Effector memory CD4-positive, alpha-beta T cell (primary cell): ENCODE results near the gene PIK3R4.

Experiments
- DNase-seq, 3 donors: peaks; one replicate each; pipeline ENCODE4 v3.0.0-alpha.2; 2020
- H3K27ac ChIP-seq: 2 replicates; pipeline ENCODE4 v1.7.0; 2013; ENCODE audit warnings: mild to moderate bottlenecking, low read length, moderate library complexity; ENCODE audit not compliant: insufficient read depth, poor library complexity, severe bottlenecking
- H3K27me3 ChIP-seq: replicated peaks from 2 replicates; pipeline ENCODE4 v1.7.0; 2013; ENCODE audit warnings: mild to moderate bottlenecking, low read length; ENCODE audit not compliant: insufficient read depth, control insufficient read depth, poor library complexity, severe bottlenecking
- H3K36me3 ChIP-seq: 2 replicates; pipeline ENCODE4 v1.7.0; 2013; ENCODE audit warnings: mild to moderate bottlenecking, low read length, moderate library complexity; ENCODE audit not compliant: control insufficient read depth, insufficient read depth
- H3K4me1 ChIP-seq: 2 replicates; pipeline ENCODE4 v1.7.0; 2013; ENCODE audit warnings: low read length, mild to moderate bottlenecking; ENCODE audit not compliant: control insufficient read depth, insufficient read depth, poor library complexity, severe bottlenecking
- H3K4me3 ChIP-seq: 2 replicates; pipeline ENCODE4 v1.7.0; 2013; ENCODE audit warnings: low read length, low read depth, mild to moderate bottlenecking; ENCODE audit not compliant: insufficient read depth, poor library complexity, severe bottlenecking
- H3K9me3 ChIP-seq: 2 replicates; pipeline ENCODE4 v1.7.0; 2013; ENCODE audit warnings: mild to moderate bottlenecking, low read length, moderate library complexity; ENCODE audit not compliant: control insufficient read depth

PIK3R4 gene

GRCh38 chr3:130743354-130743753, 3.3 kb downstream of the PIK3R4 start:
- peaks cover 16% of the 10 kb centered on the region for H3K36me3 ChIP-seq
- H3K4me3 ChIP-seq: no peak overlapping the region
- DNase-seq: no peak
- H3K9me3 ChIP-seq: no peaks in the 10 kb centered on the region
- no peaks in the 10 kb centered on the region for H3K4me1 ChIP-seq
- no peaks in the 10 kb centered on the region for H3K27me3 ChIP-seq
- no peak overlapping the region for H3K27ac ChIP-seq

GRCh38 chr3:130741946-130742610, 4.6 kb downstream of the PIK3R4 start:
- peaks cover 16% of the 10 kb centered on the region for H3K36me3 ChIP-seq
- no peaks in the 10 kb centered on the region for H3K27me3 ChIP-seq
- H3K4me1 ChIP-seq: no peaks in the 10 kb centered on the region
- H3K9me3 ChIP-seq: no peaks in the 10 kb centered on the region
- H3K4me3 ChIP-seq: no peak overlapping the region
- no peak overlapping the region for H3K27ac ChIP-seq
- no peak for DNase-seq

GRCh38 chr3:130739848-130740247, 6.8 kb downstream of the PIK3R4 start:
- no peak for DNase-seq
- Histone ChIP-seq H3K4me3 (no peak overlapping the region), H3K9me3 (no peaks in the 10 kb centered on the region), H3K27me3 (no peaks in the 10 kb centered on the region), H3K4me1 (no peaks in the 10 kb centered on the region), H3K36me3 (peaks cover 24% of the 10 kb centered on the region), H3K27ac (no peak overlapping the region)

GRCh38 chr3:130738241-130738640, 8.4 kb downstream of the PIK3R4 start:
- Histone ChIP-seq H3K4me3 (no peak overlapping the region), H3K27me3 (no peaks in the 10 kb centered on the region), H3K4me1 (no peaks in the 10 kb centered on the region), H3K36me3 (peaks cover 40% of the 10 kb centered on the region), H3K9me3 (no peaks in the 10 kb centered on the region), H3K27ac (no peak overlapping the region)
- DNase-seq: no peak

GRCh38 chr3:130737622-130738021, 9.0 kb downstream of the PIK3R4 start:
- no peaks in the 10 kb centered on the region for H3K27me3 ChIP-seq
- no peaks in the 10 kb centered on the region for H3K9me3 ChIP-seq
- peaks cover 41% of the 10 kb centered on the region for H3K36me3 ChIP-seq
- H3K27ac ChIP-seq: no peak overlapping the region
- DNase-seq: no peak
- H3K4me3 ChIP-seq: no peak overlapping the region
- H3K4me1 ChIP-seq: no peaks in the 10 kb centered on the region

GRCh38 chr3:130733236-130733875, 13.3 kb downstream of the PIK3R4 start:
- no peak for DNase-seq
- no peaks in the 10 kb centered on the region for H3K27me3 ChIP-seq
- no peak overlapping the region for H3K4me3 ChIP-seq
- H3K9me3 ChIP-seq: no peaks in the 10 kb centered on the region
- no peaks in the 10 kb centered on the region for H3K4me1 ChIP-seq
- peaks cover 29% of the 10 kb centered on the region for H3K36me3 ChIP-seq
- H3K27ac ChIP-seq: no peak overlapping the region

- no peaks in the 10 kb centered on the region for H3K4me1 ChIP-seq
- DNase-seq: no peak
- H3K4me3 ChIP-seq: no peak overlapping the region
- H3K27ac ChIP-seq: no peak overlapping the region
- no peaks in the 10 kb centered on the region for H3K9me3 ChIP-seq
- H3K36me3 ChIP-seq: peaks cover 34% of the 10 kb centered on the region
- no peaks in the 10 kb centered on the region for H3K27me3 ChIP-seq
Measured at GRCh38 chr3:130732501-130732900, 14.1 kb downstream of the PIK3R4 start.

GRCh38 chr3:130731817-130732216, 14.8 kb downstream of the PIK3R4 start:
- Histone ChIP-seq H3K4me1 (no peaks in the 10 kb centered on the region), H3K36me3 (peaks cover 34% of the 10 kb centered on the region), H3K9me3 (no peaks in the 10 kb centered on the region), H3K27me3 (no peaks in the 10 kb centered on the region), H3K27ac (no peak overlapping the region), H3K4me3 (no peak overlapping the region)
- no peak for DNase-seq

- no peak for DNase-seq
- no peak overlapping the region for H3K27ac ChIP-seq
- no peak overlapping the region for H3K4me3 ChIP-seq
- peaks cover 19% of the 10 kb centered on the region for H3K36me3 ChIP-seq
- no peaks in the 10 kb centered on the region for H3K4me1 ChIP-seq
- no peaks in the 10 kb centered on the region for H3K9me3 ChIP-seq
- H3K27me3 ChIP-seq: no peaks in the 10 kb centered on the region
Measured at GRCh38 chr3:130729154-130729553, 17.5 kb downstream of the PIK3R4 start.

- Histone ChIP-seq H3K36me3 (peaks cover 8% of the 10 kb centered on the region), H3K27ac (no peak overlapping the region), H3K27me3 (no peaks in the 10 kb centered on the region), H3K4me3 (no peak overlapping the region), H3K4me1 (no peaks in the 10 kb centered on the region), H3K9me3 (no peaks in the 10 kb centered on the region)
- no peak for DNase-seq
Measured at GRCh38 chr3:130728037-130728436, 18.6 kb downstream of the PIK3R4 start.
